Measurements from ENCODE around the gene SYT2. TPM values are rescaled to one million over a fixed set of nuclear protein-coding genes. Genes with fewer than 3 reads are reported as not detected.

Gene SYT2
- polyA plus RNA-seq, 1 of the 3 experiments (the other 2 are of a cell fraction): 0.03 TPM

DNA sequence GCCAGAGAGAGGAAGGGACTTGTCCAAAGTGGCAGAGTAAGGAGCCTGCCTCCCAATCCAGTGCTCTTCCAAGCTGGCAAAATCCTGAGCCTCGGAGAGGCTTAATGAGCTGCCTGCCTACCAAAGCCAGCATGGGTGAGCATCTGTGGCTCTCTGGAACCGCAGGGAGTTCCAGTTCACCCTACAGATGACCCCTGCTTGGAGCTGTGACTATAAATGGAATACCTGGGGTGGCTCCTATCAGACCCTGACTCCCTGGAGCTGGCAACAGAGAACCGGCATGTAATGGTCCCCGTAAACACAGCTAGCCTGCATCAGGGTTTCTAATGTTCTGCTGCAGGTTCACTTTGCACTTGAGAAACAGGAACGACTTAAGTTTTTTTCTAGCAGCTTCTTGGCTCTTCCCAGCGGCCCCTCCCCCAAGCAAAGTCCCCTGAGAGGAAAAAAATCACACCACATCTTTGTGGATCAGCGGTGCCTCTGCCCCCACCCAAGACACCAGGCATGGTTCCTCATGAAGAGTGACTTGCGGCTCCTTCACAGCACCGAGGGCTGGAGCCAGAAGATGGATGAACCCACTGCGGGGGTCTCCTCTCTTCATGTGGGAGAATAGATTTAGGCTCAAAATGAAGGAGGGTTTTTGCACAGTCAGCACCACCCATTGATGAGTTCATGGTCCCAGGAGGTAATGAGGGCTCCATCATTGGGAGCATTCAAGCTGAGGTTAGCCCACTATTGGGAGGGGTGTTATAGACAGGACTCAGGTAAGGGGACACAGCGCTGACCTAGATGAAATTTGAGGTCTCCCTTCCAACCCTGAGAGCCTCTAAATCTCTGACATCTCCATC, 79.0 kb downstream of the SYT2 start:
- Histone ChIP-seq H3K9ac (no peak overlapping the region), H3F3A (replicated peaks; ENCODE audit: insufficient read depth) (no peaks in the 10 kb centered on the region), H3K4me2 (no peak overlapping the region), H4K20me1 (ENCODE audit: insufficient read depth) (no peaks in the 10 kb centered on the region), H2AFZ (ENCODE audit: low read depth) (no peak overlapping the region), H3K4me1 (ENCODE audit: control insufficient read depth in 1 of 2, insufficient read depth in 2 of 2, low read depth in 1 of 2, low read length in 1 of 2) (no peaks in the 10 kb centered on the region; a peak in 1 of 4 replicates), H3K9me2 (no peaks in the 10 kb centered on the region), H3K27me3 (ENCODE audit: insufficient read depth) (no peaks in the 10 kb centered on the region; the same call in 1 of the 2 replicates), H3K79me2 (ENCODE audit: insufficient read depth) (no peaks in the 10 kb centered on the region), H3K9me3 (no peaks in the 10 kb centered on the region), H3K36me3 (replicated peaks in 1 of 2; ENCODE audit: control insufficient read depth in 1 of 2, insufficient read depth in 2 of 2, low read length in 1 of 2) (no peaks in the 10 kb centered on the region), H3K27ac (ENCODE audit: low read depth in 2 of 2, low read length in 1 of 2) (no peak overlapping the region), H3K4me3 (ENCODE audit: low read depth in 2 of 2, low read length in 1 of 2) (no peak overlapping the region)
- DNase-seq: no peak
- POLR2A ChIA-PET: no interaction called here
- TF ChIP-seq GABPA (IDR thresholded peaks at IDR 0.05; ENCODE audit: low read depth) (no peak), SMC3 (IDR thresholded peaks at IDR 0.05; ENCODE audit: low read depth, low read length) (no peak), RAD21 (IDR thresholded peaks at IDR 0.05; ENCODE audit: low read length) (no peak), SIN3A (IDR thresholded peaks at IDR 0.05; ENCODE audit: borderline replicate concordance, low read depth, low read length) (no peak), FOXJ3 (CRISPR knock-in tag; IDR thresholded peaks at IDR 0.05) (no peak), FOSL2 (IDR thresholded peaks at IDR 0.05; ENCODE audit: borderline replicate concordance, low read depth) (no peak), MXI1 (IDR thresholded peaks at IDR 0.05; ENCODE audit: low read depth, low read length) (no peak), JUND (IDR thresholded peaks at IDR 0.05) (no peak), RCOR1 (IDR thresholded peaks at IDR 0.05; ENCODE audit: low read length) (no peak)
- TF ChIP-seq, protein P1, sequence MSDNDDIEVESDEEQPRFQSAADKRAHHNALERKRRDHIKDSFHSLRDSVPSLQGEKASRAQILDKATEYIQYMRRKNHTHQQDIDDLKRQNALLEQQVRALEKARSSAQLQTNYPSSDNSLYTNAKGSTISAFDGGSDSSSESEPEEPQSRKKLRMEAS (IDR thresholded peaks at IDR 0.05; ENCODE audit: low read depth): no peak
- TF ChIP-seq, protein P2, sequence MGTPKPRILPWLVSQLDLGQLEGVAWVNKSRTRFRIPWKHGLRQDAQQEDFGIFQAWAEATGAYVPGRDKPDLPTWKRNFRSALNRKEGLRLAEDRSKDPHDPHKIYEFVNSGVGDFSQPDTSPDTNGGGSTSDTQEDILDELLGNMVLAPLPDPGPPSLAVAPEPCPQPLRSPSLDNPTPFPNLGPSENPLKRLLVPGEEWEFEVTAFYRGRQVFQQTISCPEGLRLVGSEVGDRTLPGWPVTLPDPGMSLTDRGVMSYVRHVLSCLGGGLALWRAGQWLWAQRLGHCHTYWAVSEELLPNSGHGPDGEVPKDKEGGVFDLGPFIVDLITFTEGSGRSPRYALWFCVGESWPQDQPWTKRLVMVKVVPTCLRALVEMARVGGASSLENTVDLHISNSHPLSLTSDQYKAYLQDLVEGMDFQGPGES (IDR thresholded peaks at IDR 0.05; ENCODE audit: low read depth, low read length): no peak
- TF ChIP-seq, protein P3, sequence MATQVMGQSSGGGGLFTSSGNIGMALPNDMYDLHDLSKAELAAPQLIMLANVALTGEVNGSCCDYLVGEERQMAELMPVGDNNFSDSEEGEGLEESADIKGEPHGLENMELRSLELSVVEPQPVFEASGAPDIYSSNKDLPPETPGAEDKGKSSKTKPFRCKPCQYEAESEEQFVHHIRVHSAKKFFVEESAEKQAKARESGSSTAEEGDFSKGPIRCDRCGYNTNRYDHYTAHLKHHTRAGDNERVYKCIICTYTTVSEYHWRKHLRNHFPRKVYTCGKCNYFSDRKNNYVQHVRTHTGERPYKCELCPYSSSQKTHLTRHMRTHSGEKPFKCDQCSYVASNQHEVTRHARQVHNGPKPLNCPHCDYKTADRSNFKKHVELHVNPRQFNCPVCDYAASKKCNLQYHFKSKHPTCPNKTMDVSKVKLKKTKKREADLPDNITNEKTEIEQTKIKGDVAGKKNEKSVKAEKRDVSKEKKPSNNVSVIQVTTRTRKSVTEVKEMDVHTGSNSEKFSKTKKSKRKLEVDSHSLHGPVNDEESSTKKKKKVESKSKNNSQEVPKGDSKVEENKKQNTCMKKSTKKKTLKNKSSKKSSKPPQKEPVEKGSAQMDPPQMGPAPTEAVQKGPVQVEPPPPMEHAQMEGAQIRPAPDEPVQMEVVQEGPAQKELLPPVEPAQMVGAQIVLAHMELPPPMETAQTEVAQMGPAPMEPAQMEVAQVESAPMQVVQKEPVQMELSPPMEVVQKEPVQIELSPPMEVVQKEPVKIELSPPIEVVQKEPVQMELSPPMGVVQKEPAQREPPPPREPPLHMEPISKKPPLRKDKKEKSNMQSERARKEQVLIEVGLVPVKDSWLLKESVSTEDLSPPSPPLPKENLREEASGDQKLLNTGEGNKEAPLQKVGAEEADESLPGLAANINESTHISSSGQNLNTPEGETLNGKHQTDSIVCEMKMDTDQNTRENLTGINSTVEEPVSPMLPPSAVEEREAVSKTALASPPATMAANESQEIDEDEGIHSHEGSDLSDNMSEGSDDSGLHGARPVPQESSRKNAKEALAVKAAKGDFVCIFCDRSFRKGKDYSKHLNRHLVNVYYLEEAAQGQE (IDR thresholded peaks at IDR 0.05; ENCODE audit: low read depth, low read length): no peak
- CTCF ChIA-PET: interaction anchor here (1.1 to 1.2 kb wide), 3 partner anchors 9 to 287 kb away, joined by 3 read pairs; no protein-coding TSS in a partner anchor
- 60% methylated on average over 9 of the region's 11 CpGs for WGBS (ENCODE audit: low lambda C conversion rate)

Data from SK-N-SH (cell line).